HepG2 (cell line): ENCODE results near the gene CCDC30. TPM values are rescaled to one million over a fixed set of nuclear protein-coding genes. Genes with fewer than 3 reads are reported as not detected.

ENCODE experiments used
- CREB1 ChIP-seq, 2 experiments: fragments of 450-650 bp in 1 of 2; IDR thresholded peaks; 2 replicates each; pipeline ENCODE4 v1.6.1; 2016 to 2017; ENCODE audit warnings: control low read depth in 1 of 2, mild to moderate bottlenecking in 1 of 2, missing compliant biosample characterization in 1 of 2, missing genetic modification characterization in 1 of 2
- KLF15 ChIP-seq: sonication (generic); formaldehyde crosslinking; IDR thresholded peaks from 2 replicates; pipeline ENCODE4 v1.8.1; 2023; ENCODE audit warnings: borderline replicate concordance, mild to moderate bottlenecking, inconsistent platforms, missing genetic modification reagents, mixed read lengths
- NBN ChIP-seq: fragments of 450-650 bp; conservative IDR thresholded peaks from 2 replicates; pipeline ENCODE4 v1.6.1; 2017
- NFE2L2 ChIP-seq: fragments of 150-350 bp; IDR thresholded peaks from 2 replicates; pipeline ENCODE4 v1.6.1; 2014; ENCODE audit warnings: low read length
- NR1H2 ChIP-seq: sonication (generic); formaldehyde crosslinking; IDR thresholded peaks from 2 replicates; pipeline ENCODE4 v1.8.1; 2022; ENCODE audit warnings: low read depth, missing genetic modification reagents, borderline replicate concordance
- RARG ChIP-seq: sonication (generic); formaldehyde crosslinking; IDR thresholded peaks from 2 replicates; pipeline ENCODE4 v1.4.0; 2020; ENCODE audit warnings: low read depth, mild to moderate bottlenecking, missing genetic modification reagents
- RFX3 ChIP-seq: IDR thresholded peaks from 2 replicates; pipeline ENCODE4 v1.6.1; 2016; ENCODE audit warnings: missing biosample characterization, missing genetic modification reagents
- SOX6 ChIP-seq, 2 experiments: fragments of 450-650 bp in 1 of 2; sonication (generic) in 1 of 2; formaldehyde crosslinking in 1 of 2; IDR thresholded peaks; 2 replicates each; pipeline versions ENCODE4 v1.4.0 to v1.6.1; 2017 to 2020; ENCODE audit warnings: antibody characterized with exemption in 1 of 2, mild to moderate bottlenecking in 1 of 2, missing genetic modification reagents in 1 of 2
- ZNF136 ChIP-seq: sonication (generic); formaldehyde crosslinking; IDR thresholded peaks from 2 replicates; pipeline ENCODE4 v1.8.1; 2022; ENCODE audit warnings: low read depth, mild to moderate bottlenecking, moderate library complexity, missing genetic modification reagents
- ZNF510 ChIP-seq: sonication (generic); formaldehyde crosslinking; IDR thresholded peaks from 2 replicates; pipeline ENCODE4 v1.4.0; 2020; ENCODE audit warnings: low read depth, mild to moderate bottlenecking, missing genetic modification reagents
- ZNF7 ChIP-seq: IDR thresholded peaks from 2 replicates; pipeline ENCODE4 v1.6.1; 2016; ENCODE audit warnings: missing biosample characterization, missing genetic modification reagents
- ZNF883 ChIP-seq: sonication (generic); formaldehyde crosslinking; IDR thresholded peaks from 2 replicates; pipeline ENCODE4 v1.5.1; 2020; ENCODE audit warnings: mild to moderate bottlenecking, missing genetic modification reagents; ENCODE audit errors: not compliant biosample characterization
- ZSCAN30 ChIP-seq: sonication (generic); formaldehyde crosslinking; IDR thresholded peaks from 2 replicates; pipeline ENCODE4 v1.5.0; 2020; ENCODE audit warnings: mild to moderate bottlenecking, missing genetic modification reagents
- polyA plus RNA-seq, 8 experiments: library from polyadenylated mRNA; depleted of rRNA in 3 of 8; stranded (reverse) in 7 of 8; unstranded in 1 of 8; fragments of >200 nt; fragmentation: Illumina TruSeq in 4 of 8; extraction: Trizol in 4 of 8; gene quantifications; 2 replicates each; pipeline versions ENCODE4 v1.2.1 to v1.2.3, GENCODE V29; 2011 to 2016; ENCODE audit warnings: low read depth in 4 of 8, missing spikeins in 1 of 8, mixed read lengths in 1 of 8; ENCODE audit not compliant: insufficient read depth in 1 of 8
- total RNA-seq, 5 experiments: library from RNA; depleted of rRNA; stranded (reverse); fragments of >200 nt; fragmentation: Illumina TruSeq; extraction: Trizol; gene quantifications; 2 replicates each; pipeline ENCODE4 v1.2.3, GENCODE V29; 2016; ENCODE audit warnings: low read depth in 1 of 5
- TF ChIP-seq, protein P1 (sequence below): sonication (generic); formaldehyde crosslinking; conservative IDR thresholded peaks from 2 replicates; pipeline ENCODE4 v1.4.0; 2020; ENCODE audit warnings: missing genetic modification reagents
- TF ChIP-seq, protein P2 (sequence below): IDR thresholded peaks from 2 replicates; pipeline ENCODE4 v1.6.1; 2016; ENCODE audit warnings: low read depth, control low read depth
- TF ChIP-seq, protein P3 (sequence below): IDR thresholded peaks from 2 replicates; pipeline ENCODE4 v1.6.1; 2016
- TF ChIP-seq, protein P4 (sequence below): sonication (generic); IDR thresholded peaks from 2 replicates; pipeline ENCODE4 v1.6.1; 2016; ENCODE audit warnings: low read depth, borderline replicate concordance
- TF ChIP-seq, protein P5 (sequence below): sonication (generic); formaldehyde crosslinking; IDR thresholded peaks from 2 replicates; pipeline ENCODE4 v1.8.0; 2022; ENCODE audit warnings: mild to moderate bottlenecking, missing genetic modification reagents; ENCODE audit not compliant: insufficient replicate concordance

The CCDC30 gene
- total and polyA plus RNA-seq, 2 of the 13 experiments (the other 11 are each of a cell fraction or from before 2014, with no cell fraction given), result 0.25 to 0.77 TPM

GRCh38 chr1:42657981-42658876 is 195.1 kb downstream of the CCDC30 start, which contains the start of gene PPIH (continued):
- TF ChIP-seq, protein P1, sequence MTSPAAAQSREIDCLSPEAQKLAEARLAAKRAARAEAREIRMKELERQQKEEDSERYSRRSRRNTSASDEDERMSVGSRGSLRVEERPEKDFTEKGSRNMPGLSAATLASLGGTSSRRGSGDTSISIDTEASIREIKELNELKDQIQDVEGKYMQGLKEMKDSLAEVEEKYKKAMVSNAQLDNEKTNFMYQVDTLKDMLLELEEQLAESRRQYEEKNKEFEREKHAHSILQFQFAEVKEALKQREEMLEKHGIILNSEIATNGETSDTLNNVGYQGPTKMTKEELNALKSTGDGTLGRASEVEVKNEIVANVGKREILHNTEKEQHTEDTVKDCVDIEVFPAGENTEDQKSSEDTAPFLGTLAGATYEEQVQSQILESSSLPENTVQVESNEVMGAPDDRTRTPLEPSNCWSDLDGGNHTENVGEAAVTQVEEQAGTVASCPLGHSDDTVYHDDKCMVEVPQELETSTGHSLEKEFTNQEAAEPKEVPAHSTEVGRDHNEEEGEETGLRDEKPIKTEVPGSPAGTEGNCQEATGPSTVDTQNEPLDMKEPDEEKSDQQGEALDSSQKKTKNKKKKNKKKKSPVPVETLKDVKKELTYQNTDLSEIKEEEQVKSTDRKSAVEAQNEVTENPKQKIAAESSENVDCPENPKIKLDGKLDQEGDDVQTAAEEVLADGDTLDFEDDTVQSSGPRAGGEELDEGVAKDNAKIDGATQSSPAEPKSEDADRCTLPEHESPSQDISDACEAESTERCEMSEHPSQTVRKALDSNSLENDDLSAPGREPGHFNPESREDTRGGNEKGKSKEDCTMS (CRISPR knock-in tag), result no peak
- TF ChIP-seq NFE2L2, result no peak
- TF ChIP-seq RARG (CRISPR knock-in tag), result peak; percentile 79; the same call in 1 of the 2 replicates
- TF ChIP-seq ZSCAN30 (CRISPR knock-in tag), result 0 out of 2 replicates have a peak, but pooled peaks have one; percentile 35
- TF ChIP-seq, protein P2, sequence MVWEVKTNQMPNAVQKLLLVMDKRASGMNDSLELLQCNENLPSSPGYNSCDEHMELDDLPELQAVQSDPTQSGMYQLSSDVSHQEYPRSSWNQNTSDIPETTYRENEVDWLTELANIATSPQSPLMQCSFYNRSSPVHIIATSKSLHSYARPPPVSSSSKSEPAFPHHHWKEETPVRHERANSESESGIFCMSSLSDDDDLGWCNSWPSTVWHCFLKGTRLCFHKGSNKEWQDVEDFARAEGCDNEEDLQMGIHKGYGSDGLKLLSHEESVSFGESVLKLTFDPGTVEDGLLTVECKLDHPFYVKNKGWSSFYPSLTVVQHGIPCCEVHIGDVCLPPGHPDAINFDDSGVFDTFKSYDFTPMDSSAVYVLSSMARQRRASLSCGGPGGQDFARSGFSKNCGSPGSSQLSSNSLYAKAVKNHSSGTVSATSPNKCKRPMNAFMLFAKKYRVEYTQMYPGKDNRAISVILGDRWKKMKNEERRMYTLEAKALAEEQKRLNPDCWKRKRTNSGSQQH, result peak; percentile 96; the same call in 1 of the 2 replicates
- peak; percentile 76; the same call in 1 of the 2 replicates for TF ChIP-seq ZNF136 (CRISPR knock-in tag)
- TF ChIP-seq SOX6 (IDR thresholded peaks at IDR 0.05), result no peak
- TF ChIP-seq SOX6 (CRISPR knock-in tag; IDR thresholded peaks at IDR 0.05), result peak; percentile 69; the same call in 1 of the 2 replicates
- TF ChIP-seq CREB1 (IDR thresholded peaks at IDR 0.05), result peak; percentile 71; the same call in 1 of the 2 replicates
- TF ChIP-seq CREB1 (CRISPR knock-in tag; IDR thresholded peaks at IDR 0.05), result peak; percentile 91
- TF ChIP-seq, protein P3, sequence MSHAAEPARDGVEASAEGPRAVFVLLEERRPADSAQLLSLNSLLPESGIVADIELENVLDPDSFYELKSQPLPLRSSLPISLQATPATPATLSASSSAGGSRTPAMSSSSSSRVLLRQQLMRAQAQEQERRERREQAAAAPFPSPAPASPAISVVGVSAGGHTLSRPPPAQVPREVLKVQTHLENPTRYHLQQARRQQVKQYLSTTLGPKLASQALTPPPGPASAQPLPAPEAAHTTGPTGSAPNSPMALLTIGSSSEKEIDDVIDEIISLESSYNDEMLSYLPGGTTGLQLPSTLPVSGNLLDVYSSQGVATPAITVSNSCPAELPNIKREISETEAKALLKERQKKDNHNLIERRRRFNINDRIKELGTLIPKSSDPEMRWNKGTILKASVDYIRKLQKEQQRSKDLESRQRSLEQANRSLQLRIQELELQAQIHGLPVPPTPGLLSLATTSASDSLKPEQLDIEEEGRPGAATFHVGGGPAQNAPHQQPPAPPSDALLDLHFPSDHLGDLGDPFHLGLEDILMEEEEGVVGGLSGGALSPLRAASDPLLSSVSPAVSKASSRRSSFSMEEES, result 0 out of 2 replicates have a peak, but pooled peaks have one; percentile 54
- no peak for TF ChIP-seq ZNF883 (CRISPR knock-in tag)
- TF ChIP-seq, protein P4, sequence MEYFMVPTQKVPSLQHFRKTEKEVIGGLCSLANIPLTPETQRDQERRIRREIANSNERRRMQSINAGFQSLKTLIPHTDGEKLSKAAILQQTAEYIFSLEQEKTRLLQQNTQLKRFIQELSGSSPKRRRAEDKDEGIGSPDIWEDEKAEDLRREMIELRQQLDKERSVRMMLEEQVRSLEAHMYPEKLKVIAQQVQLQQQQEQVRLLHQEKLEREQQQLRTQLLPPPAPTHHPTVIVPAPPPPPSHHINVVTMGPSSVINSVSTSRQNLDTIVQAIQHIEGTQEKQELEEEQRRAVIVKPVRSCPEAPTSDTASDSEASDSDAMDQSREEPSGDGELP, result peak; percentile 49; the same call in 1 of the 2 replicates
- TF ChIP-seq KLF15 (CRISPR knock-in tag), result no peak
- no peak for TF ChIP-seq NR1H2 (CRISPR knock-in tag)
- no peak for TF ChIP-seq ZNF7 (CRISPR knock-in tag)
- TF ChIP-seq ZNF510, result no peak
- no peak for TF ChIP-seq NBN
- TF ChIP-seq, protein P5, sequence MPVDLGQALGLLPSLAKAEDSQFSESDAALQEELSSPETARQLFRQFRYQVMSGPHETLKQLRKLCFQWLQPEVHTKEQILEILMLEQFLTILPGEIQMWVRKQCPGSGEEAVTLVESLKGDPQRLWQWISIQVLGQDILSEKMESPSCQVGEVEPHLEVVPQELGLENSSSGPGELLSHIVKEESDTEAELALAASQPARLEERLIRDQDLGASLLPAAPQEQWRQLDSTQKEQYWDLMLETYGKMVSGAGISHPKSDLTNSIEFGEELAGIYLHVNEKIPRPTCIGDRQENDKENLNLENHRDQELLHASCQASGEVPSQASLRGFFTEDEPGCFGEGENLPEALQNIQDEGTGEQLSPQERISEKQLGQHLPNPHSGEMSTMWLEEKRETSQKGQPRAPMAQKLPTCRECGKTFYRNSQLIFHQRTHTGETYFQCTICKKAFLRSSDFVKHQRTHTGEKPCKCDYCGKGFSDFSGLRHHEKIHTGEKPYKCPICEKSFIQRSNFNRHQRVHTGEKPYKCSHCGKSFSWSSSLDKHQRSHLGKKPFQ, result peak; percentile 98
- no peak for TF ChIP-seq RFX3
